ENCODE results near the gene CECR2. TPM values are rescaled to one million over a fixed set of nuclear protein-coding genes. Genes with fewer than 3 reads are reported as not detected.
A peak's percentile ranks its signal among the peaks of the same experiment; 100 is the strongest.

CECR2 gene
- total and polyA plus RNA-seq, 2 of the 8 experiments (the other 6 are each of a cell fraction or from before 2014, with no cell fraction given) = 18.3 to 123 TPM

DNA sequence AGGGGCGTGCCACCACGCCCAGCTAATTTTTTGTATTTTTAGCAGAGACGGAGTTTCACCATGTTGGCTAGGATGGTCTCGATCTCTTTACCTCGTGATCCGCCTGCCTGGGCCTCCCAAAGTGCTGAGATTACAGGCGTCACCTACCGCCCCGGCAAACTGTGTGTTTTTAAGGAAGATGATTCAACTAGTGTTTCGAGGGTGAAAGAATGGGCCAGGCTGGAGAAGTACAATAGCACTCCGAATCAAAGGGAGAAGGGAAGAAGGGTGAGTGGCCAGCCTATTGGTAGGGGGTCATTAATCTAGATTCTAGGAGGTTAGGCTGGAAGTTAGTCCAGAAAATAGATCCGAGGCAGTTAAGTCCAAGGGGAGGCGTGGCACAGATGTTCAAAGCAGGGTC is 2.9 kb upstream of the CECR2 start:
- H4K91ac ChIP-seq (replicated peaks; ENCODE audit: insufficient read length, low read length) = no peak overlapping the region
- no peak overlapping the region for H4K8ac ChIP-seq (ENCODE audit: extremely low read depth, insufficient read depth, low read length)
- H3K27ac ChIP-seq (ENCODE audit: low read depth, low read length) = no peak overlapping the region
- no peak for DNase-seq (ENCODE audit: low read depth in 1 of 2, low spot score in 2 of 2)
- H3K23me2 ChIP-seq (ENCODE audit: low read depth, low read length) = peaks cover 12% of the 10 kb centered on the region; the same call in 1 of the 2 replicates
- H2BK120ac ChIP-seq (replicated peaks; ENCODE audit: low read depth, low read length) = no peak overlapping the region
- peaks cover 17 to 31% of the 10 kb centered on the region in 2 experiments for H3K79me2 ChIP-seq (ENCODE audit: control insufficient read depth in 1 of 2, insufficient read depth in 2 of 2, low read length in 2 of 2)
- peak overlapping the region; percentile 90 for H2BK12ac ChIP-seq (ENCODE audit: low read depth, low read length)
- peaks cover 0 to 13% (median 4%) of the 10 kb centered on the region in 4 experiments; a peak in 5 of 7 replicates for H3K4me1 ChIP-seq (replicated peaks in 1 of 4; ENCODE audit: control insufficient read depth in 3 of 4, insufficient read depth in 4 of 4, low read length in 3 of 4)
- POLR2A ChIA-PET (ENCODE audit: partially characterized antibody) = interaction anchor here (0.7 to 3.6 kb wide), 7 partner anchors 14 to 167 kb away, joined by 3 to 30 read pairs (median 3); no protein-coding TSS in a partner anchor
- H2BK20ac ChIP-seq (ENCODE audit: low read length) = peak overlapping the region; percentile 93; the same call in 1 of the 2 replicates
- no peak overlapping the region for H3K14ac ChIP-seq (ENCODE audit: insufficient read length)
- no peak overlapping the region for H3K56ac ChIP-seq (replicated peaks; ENCODE audit: insufficient read length, low read depth, low read length)
- peak overlapping the region; percentile 90 for H2BK5ac ChIP-seq (ENCODE audit: low read depth, low read length)
- no peak overlapping the region for H2BK15ac ChIP-seq (ENCODE audit: low read length)
- no peaks in the 10 kb centered on the region for H3K36me3 ChIP-seq (ENCODE audit: control insufficient read depth in 2 of 4, insufficient read depth in 4 of 4, low read length in 3 of 4)
- CTCF ChIA-PET (ENCODE audit: partially characterized antibody) = interaction anchor here (0.6 to 4.4 kb wide), 11 partner anchors 38 to 244 kb away, joined by 3 to 24 read pairs (median 3); no protein-coding TSS in a partner anchor
- H2AFZ ChIP-seq (ENCODE audit: low read length) = no peak overlapping the region
- no peaks in the 10 kb centered on the region for H3K27me3 ChIP-seq (replicated peaks in 1 of 4; ENCODE audit: control insufficient read depth in 3 of 4, extremely low read depth in 1 of 4, insufficient read depth in 3 of 4, low read length in 3 of 4)
- FAIRE-seq = no peak
- H4K20me1 ChIP-seq (replicated peaks in 1 of 2; ENCODE audit: control insufficient read depth in 1 of 2, insufficient read depth in 2 of 2, low read length in 2 of 2) = no peaks in the 10 kb centered on the region
- WGBS, 2 experiments (ENCODE audit: extremely low coverage in 1 of 2, insufficient coverage in 1 of 2, insufficient read length in 1 of 2, insufficient replicate concordance in 2 of 2, low coverage in 1 of 2, low lambda C conversion rate in 2 of 2, missing lambda C conversion rate in 1 of 2) = 84% methylated on average over 13 of the region's 13 CpGs; no CpG with 5 or more reads in 1 of the 2 experiments
- no peaks in the 10 kb centered on the region for H3K9me3 ChIP-seq (ENCODE audit: insufficient read depth in 2 of 2, low read depth in 1 of 2, low read length in 1 of 2)
- peak overlapping the region in 1 of 4 experiments; percentile 8; a peak in 1 of 7 replicates for H3K9ac ChIP-seq (replicated peaks in 1 of 4; ENCODE audit: extremely low read depth in 1 of 4, low read depth in 3 of 4, low read length in 3 of 4)
- H3K4me3 ChIP-seq (ENCODE audit: extremely low read depth in 1 of 4, insufficient read depth in 2 of 4, low read depth in 3 of 4, low read length in 4 of 4) = peak overlapping the region in 1 of 4 experiments; percentile 90; a peak in 1 of 8 replicates
- H4K5ac ChIP-seq (ENCODE audit: insufficient read length, low read depth, low read length) = no peak overlapping the region
- H3K23ac ChIP-seq (ENCODE audit: insufficient read length) = no peak overlapping the region
- 0 out of 2 replicates have a peak, but pooled peaks cover 2% of the 10 kb centered on the region for H3K79me1 ChIP-seq (ENCODE audit: low read depth, low read length)
- no peak overlapping the region for H3K4ac ChIP-seq (replicated peaks; ENCODE audit: insufficient read length, low read depth, low read length)
- peak overlapping the region; percentile 87 for H3K18ac ChIP-seq (ENCODE audit: extremely low read depth, low read length)
- H2AK5ac ChIP-seq (ENCODE audit: low read depth, low read length) = no peak overlapping the region; the same call in 1 of the 2 replicates
- H3K4me2 ChIP-seq (ENCODE audit: insufficient read depth in 1 of 2, low read depth in 2 of 2, low read length in 2 of 2) = peak overlapping the region; percentile 74 to 75
- TF ChIP-seq TCF12 (IDR thresholded peaks at IDR 0.05; ENCODE audit: low read depth, low read length) (no peak), YY1 (IDR thresholded peaks at IDR 0.05; ENCODE audit: low read depth, low read length) (no peak), KDM1A (IDR thresholded peaks at IDR 0.05; ENCODE audit: borderline replicate concordance, low read length) (no peak), PHF8 (conservative IDR thresholded peaks at IDR 0.05; ENCODE audit: low read depth, low read length) (no peak), RFX5 (IDR thresholded peaks at IDR 0.05; ENCODE audit: borderline replicate concordance, low read depth, low read length) (no peak), RNF2 (IDR thresholded peaks at IDR 0.05; ENCODE audit: borderline replicate concordance, low read depth, low read length, missing control alignments, poor library complexity, severe bottlenecking) (no peak), POLR2AphosphoS5 (IDR thresholded peaks at IDR 0.05; ENCODE audit: low read depth, low read length) (no peak), CBX8 (IDR thresholded peaks at IDR 0.05; ENCODE audit: borderline replicate concordance, low read depth, low read length) (no peak), NRF1 (IDR thresholded peaks at IDR 0.05; ENCODE audit: low read depth, low read length) (no peak)
- TF ChIP-seq, protein P1, sequence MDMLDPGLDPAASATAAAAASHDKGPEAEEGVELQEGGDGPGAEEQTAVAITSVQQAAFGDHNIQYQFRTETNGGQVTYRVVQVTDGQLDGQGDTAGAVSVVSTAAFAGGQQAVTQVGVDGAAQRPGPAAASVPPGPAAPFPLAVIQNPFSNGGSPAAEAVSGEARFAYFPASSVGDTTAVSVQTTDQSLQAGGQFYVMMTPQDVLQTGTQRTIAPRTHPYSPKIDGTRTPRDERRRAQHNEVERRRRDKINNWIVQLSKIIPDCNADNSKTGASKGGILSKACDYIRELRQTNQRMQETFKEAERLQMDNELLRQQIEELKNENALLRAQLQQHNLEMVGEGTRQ (IDR thresholded peaks at IDR 0.05; ENCODE audit: low read length) = no peak
- TF ChIP-seq, protein P2, sequence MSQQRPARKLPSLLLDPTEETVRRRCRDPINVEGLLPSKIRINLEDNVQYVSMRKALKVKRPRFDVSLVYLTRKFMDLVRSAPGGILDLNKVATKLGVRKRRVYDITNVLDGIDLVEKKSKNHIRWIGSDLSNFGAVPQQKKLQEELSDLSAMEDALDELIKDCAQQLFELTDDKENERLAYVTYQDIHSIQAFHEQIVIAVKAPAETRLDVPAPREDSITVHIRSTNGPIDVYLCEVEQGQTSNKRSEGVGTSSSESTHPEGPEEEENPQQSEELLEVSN (IDR thresholded peaks at IDR 0.05) = no peak
